Inflammatory macrophage treated with lipopolysaccharide for 4 hours (primary cell): Measurements from ENCODE around the gene HERC6.
A peak's percentile ranks its signal among the peaks of the same experiment; 100 is the strongest.
"Not testable (repeated sequence)": the region's sequence is repeated elsewhere in the genome, so short reads cannot be mapped to it uniquely, and the experiment has no call there.

Source experiments
- DNase-seq: peaks from one replicate; pipeline ENCODE4 v3.0.0-alpha.2; 2020

Gene HERC6

GRCh38 chr4:88448211-88448765 lies 69.6 kb downstream of the HERC6 start:
- not testable (repeated sequence) for DNase-seq

DNA sequence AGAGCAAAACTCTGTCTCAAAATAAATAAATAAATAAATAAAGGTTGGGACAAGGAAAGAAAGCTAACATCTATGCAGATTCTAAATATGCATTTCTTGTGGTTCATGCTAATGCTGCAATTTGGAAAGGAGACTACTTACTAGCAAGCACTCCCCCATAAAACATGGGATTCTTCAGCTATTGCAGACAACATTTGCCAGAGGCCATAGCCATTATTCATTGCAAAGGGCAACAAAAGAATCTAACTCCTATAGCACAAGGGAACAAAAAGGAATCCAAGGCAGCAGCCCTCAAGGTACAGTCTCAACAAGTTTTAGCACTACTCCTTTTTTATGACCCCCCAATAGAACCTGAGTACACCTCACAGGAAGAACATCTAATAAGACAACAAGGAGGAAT lies 70.2 kb downstream of the HERC6 start:
- DNase-seq: no peak

DNA sequence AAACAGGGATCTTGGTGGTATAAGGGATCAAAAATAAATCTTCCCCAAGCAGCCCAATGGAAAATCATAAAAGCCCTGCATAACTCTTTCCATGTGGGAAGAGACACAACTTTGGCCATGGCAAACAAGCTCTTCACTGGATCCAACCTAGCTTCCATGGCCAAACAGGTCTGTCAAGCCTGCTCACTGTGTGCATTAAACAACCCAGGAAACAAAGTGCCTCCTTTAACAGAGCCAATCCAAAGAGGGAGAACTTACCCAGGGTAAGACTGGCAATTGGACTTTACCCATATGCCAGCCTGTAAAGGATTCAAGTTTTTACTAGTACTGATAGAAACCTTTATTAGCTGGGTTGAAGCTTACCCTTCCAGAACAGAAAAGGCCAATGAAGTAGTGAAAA lies 70.6 kb downstream of the HERC6 start:
- no peak for DNase-seq

DNA sequence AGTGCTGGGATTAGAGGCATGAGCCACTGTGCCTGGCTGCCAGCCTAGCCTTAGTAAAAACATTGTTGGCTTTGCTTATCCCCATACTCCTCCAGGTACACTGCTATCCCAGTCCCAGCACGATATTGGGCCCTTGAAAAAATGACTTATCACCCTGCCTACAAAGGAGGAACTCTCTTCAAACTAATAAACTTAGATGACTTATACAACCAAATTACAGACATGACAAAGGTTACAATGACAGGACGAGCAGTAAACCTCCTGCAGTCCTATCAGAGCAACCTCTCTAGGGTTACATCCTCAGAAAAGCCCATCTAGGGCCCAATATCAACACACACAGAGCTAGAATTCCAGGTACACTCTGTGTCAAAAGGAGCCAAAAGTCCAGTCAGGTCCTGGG lies 72.6 kb downstream of the HERC6 start:
- no peak for DNase-seq

DNA sequence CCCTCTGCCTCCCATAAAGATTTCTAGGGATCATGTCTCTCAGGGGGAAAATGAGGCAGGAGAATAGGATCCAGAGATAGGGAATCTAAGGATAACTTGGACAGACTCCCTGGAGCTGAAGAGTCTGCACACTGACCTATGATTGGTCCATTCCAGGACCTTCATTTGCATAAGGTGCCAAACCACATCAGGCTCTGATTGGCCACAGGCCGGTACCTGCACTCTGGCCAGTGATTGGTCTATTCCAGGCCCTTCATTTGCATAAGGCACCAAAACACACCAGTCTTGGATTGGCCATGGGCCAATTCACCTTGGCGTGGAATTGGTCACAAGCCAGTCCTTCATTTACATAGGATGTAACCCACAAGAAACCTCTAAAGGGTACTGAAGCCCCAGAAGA lies 74.3 kb downstream of the HERC6 start:
- no peak for DNase-seq

GRCh38 chr4:88456670-88457306 lies 78.1 kb downstream of the HERC6 start, which contains the start of gene HERC5:
Gene HERC5 (plus strand): TSS chr4:88457119. CDS start chr4:88457270, 151 bp downstream.
- peak; percentile 99 for DNase-seq

GRCh38 chr4:88457307-88458103 lies 78.9 kb downstream of the HERC6 start:
- peak; percentile 9 for DNase-seq

DNA sequence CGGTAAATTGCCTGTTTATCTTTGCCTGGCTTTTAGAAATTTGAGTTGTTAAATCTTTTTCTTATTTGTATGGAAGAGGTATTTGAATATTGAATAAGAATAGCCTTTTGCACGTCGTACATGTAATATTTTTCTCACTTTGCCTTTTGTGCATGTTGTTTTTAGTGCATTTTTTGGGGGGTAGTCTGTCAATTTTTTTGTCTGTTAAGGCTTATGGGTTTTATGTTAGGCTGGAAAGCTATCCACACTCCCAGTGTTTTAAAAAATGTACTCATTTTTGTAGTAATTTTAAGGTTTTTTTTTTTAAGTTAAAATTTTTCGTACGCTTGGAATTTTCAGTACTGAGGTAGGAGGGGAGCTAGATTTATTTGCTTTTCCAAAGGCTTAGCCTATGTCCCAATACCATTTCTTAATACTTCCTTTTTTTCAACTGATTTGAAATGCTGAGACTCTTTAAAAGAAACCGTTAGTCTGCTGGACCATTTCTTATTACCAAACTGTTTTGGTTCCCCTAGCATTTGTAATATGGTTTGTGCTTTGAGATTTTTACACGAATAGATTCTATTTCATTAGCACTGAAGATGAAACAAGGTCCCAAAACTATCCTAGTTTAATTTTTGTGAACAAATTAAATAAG lies 79.6 kb downstream of the HERC6 start:
- peak; percentile 79 for DNase-seq

DNA sequence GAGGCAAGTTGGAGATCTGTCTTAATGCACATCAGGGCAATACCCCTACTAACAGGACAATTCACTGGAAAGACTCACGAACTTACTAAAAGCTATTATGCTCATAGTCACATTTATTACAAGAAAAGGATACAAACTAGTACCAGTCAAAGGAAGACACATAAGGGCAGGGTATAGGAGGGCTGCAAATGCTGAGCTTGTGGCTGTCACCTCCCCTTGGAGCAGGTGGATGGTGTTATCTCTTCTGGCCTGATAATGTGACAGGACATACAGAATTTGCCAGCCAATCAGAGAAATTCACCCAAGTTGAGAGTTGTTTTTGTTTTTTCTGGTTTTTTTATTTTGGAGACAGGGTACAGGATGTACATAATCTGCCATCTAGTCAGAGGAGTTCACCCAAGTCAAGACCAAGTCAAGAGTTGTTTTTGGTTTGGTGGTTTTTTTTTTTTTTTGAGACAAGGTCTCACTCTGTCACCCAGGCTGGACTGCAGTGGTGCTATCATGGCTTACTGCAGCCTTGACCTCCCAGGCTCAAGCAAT lies 87.1 kb downstream of the HERC6 start:
- DNase-seq: no peak

GRCh38 chr4:88467392-88467791 lies 88.7 kb downstream of the HERC6 start:
- DNase-seq: no peak

- no peak for DNase-seq
These were observed 98.7 kb downstream of the HERC6 start for GRCh38 chr4:88477229-88477860.

DNA sequence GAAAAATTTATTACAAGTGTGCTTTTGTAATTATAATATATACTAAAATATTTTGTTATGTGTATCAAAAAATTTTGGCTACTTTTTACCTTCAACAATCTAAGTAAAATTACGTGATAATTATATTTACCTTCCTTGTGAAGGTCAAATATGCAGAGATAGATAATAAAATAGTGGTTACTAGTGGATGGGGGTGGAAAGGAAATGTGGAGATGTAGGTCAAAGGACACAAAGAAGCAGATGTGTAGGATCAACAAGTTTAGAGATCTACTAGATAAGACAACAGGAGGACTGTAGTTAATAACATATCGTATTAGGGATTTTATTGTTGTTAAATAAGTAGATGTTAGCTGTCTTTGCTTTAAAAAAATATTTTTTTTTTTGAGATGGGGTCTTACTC lies 99.6 kb downstream of the HERC6 start:
- no peak for DNase-seq

DNA sequence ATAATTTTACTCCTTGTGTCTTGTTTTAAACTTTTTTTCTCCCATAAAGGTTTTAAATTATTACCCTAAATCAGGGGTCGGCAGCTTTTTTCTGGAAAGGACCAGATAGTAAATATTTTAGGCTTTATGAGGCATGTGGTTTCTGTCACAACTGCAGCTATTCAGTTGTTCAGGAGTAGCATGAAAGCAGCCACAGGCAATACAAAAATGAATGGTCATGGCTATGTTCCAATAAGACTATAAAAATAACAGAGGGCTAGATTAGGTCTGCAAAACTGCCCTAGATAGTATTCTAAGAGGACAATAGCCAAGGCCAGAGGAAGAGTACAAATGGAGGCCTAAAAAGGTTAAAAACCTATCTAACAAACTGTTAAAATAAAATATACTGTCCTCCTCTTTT lies 102.9 kb downstream of the HERC6 start:
- no peak for DNase-seq

- no peak for DNase-seq
These were observed 110.6 kb downstream of the HERC6 start for GRCh38 chr4:88489100-88489761.
